ENCODE measurements around the gene SPNS3. TPM values are rescaled to one million over a fixed set of nuclear protein-coding genes. Genes with fewer than 3 reads are reported as not detected.

The SPNS3 gene
- polyA plus RNA-seq, 1 donor from 2014 or later = not detected

- H3K27ac ChIP-seq (ENCODE audit: low read length) = no peak overlapping the region
- no peak overlapping the region for H3K4me2 ChIP-seq (ENCODE audit: low read length)
- no peaks in the 10 kb centered on the region for H3F3A ChIP-seq (ENCODE audit: insufficient read depth, low read length, poor library complexity, severe bottlenecking)
- no peaks in the 10 kb centered on the region for H3K79me2 ChIP-seq (replicated peaks; ENCODE audit: insufficient read depth, low read length)
- H2AFZ ChIP-seq (ENCODE audit: low read depth, low read length) = no peak overlapping the region
- H3K9me2 ChIP-seq (ENCODE audit: insufficient read depth, low read length) = no peaks in the 10 kb centered on the region
- no peaks in the 10 kb centered on the region for H3K27me3 ChIP-seq (ENCODE audit: insufficient read depth, low read depth, low read length)
- H3K9me3 ChIP-seq (ENCODE audit: low read length) = no peaks in the 10 kb centered on the region
- no peaks in the 10 kb centered on the region for H3K36me3 ChIP-seq (ENCODE audit: insufficient read depth, low read length)
- no peak overlapping the region for H3K4me3 ChIP-seq (ENCODE audit: low read length)
- TF ChIP-seq POLR2AphosphoS5 (IDR thresholded peaks at IDR 0.05) = no peak
- no peak for TF ChIP-seq EZH2 (IDR thresholded peaks at IDR 0.05; ENCODE audit: borderline replicate concordance, insufficient read depth, low read length, poor library complexity, severe bottlenecking)
- TF ChIP-seq EP300 (conservative IDR thresholded peaks at IDR 0.05; ENCODE audit: poor library complexity, severe bottlenecking) = no peak
- TF ChIP-seq REST (IDR thresholded peaks at IDR 0.05; ENCODE audit: borderline replicate concordance) = no peak
- no peak for TF ChIP-seq TAF1 (IDR thresholded peaks at IDR 0.05; ENCODE audit: low read depth)
- H3K9ac ChIP-seq (ENCODE audit: low read length) = no peak overlapping the region
- H4K20me1 ChIP-seq (ENCODE audit: insufficient read depth) = no peaks in the 10 kb centered on the region
Observed at GRCh38 chr17:4479340-4479981, 45.7 kb downstream of the SPNS3 start.

- H3K9me3 ChIP-seq (ENCODE audit: low read length) = no peaks in the 10 kb centered on the region
- no peak overlapping the region for H2AFZ ChIP-seq (ENCODE audit: low read depth, low read length)
- H3K27ac ChIP-seq (ENCODE audit: low read length) = no peak overlapping the region
- no peak overlapping the region for H3K4me2 ChIP-seq (ENCODE audit: low read length)
- no peaks in the 10 kb centered on the region for H4K20me1 ChIP-seq (ENCODE audit: insufficient read depth)
- no peak overlapping the region for H3K9ac ChIP-seq (ENCODE audit: low read length)
- no peaks in the 10 kb centered on the region for H3K9me2 ChIP-seq (ENCODE audit: insufficient read depth, low read length)
- no peaks in the 10 kb centered on the region for H3K27me3 ChIP-seq (ENCODE audit: insufficient read depth, low read depth, low read length)
- H3F3A ChIP-seq (ENCODE audit: insufficient read depth, low read length, poor library complexity, severe bottlenecking) = no peaks in the 10 kb centered on the region
- TF ChIP-seq SMC3 (conservative IDR thresholded peaks at IDR 0.05; ENCODE audit: poor library complexity) = no peak
- no peak for TF ChIP-seq CTCF (IDR thresholded peaks at IDR 0.05; ENCODE audit: poor library complexity, severe bottlenecking)
- no peak for TF ChIP-seq MXI1 (conservative IDR thresholded peaks at IDR 0.05; ENCODE audit: poor library complexity, severe bottlenecking)
- no peak for TF ChIP-seq REST (IDR thresholded peaks at IDR 0.05; ENCODE audit: borderline replicate concordance)
- no peak for TF ChIP-seq EZH2 (IDR thresholded peaks at IDR 0.05; ENCODE audit: borderline replicate concordance, insufficient read depth, low read length, poor library complexity, severe bottlenecking)
- TF ChIP-seq EP300 (conservative IDR thresholded peaks at IDR 0.05; ENCODE audit: poor library complexity, severe bottlenecking) = no peak
- TF ChIP-seq RAD21 (conservative IDR thresholded peaks at IDR 0.05) = no peak
- no peak for TF ChIP-seq TAF1 (IDR thresholded peaks at IDR 0.05; ENCODE audit: low read depth)
- TF ChIP-seq POLR2AphosphoS5 (IDR thresholded peaks at IDR 0.05) = no peak
- no peaks in the 10 kb centered on the region for H3K79me2 ChIP-seq (replicated peaks; ENCODE audit: insufficient read depth, low read length)
- no peaks in the 10 kb centered on the region for H3K36me3 ChIP-seq (ENCODE audit: insufficient read depth, low read length)
- H3K4me3 ChIP-seq (ENCODE audit: low read length) = no peak overlapping the region
Observed at GRCh38 chr17:4479982-4480751, 46.4 kb downstream of the SPNS3 start.
